SH-SY5Y (cell line): ENCODE data around the gene TOR2A.

ENCODE experiments used
- GATA2 ChIP-seq: IDR thresholded peaks from 2 replicates; pipeline ENCODE4 v1.6.1; 2011; ENCODE audit warnings: mild to moderate bottlenecking, low read depth, low read length
- GATA3 ChIP-seq: IDR thresholded peaks from 2 replicates; pipeline ENCODE4 v1.6.1; 2011; ENCODE audit warnings: low read depth, mild to moderate bottlenecking, low read length, moderate library complexity

GRCh38 chr9:127720865-127721227, 14.2 kb downstream of the TOR2A start:
- TF ChIP-seq GATA2 (no peak), GATA3 (no peak)
